Measurements from ENCODE around the gene FCER1G.
A peak's percentile ranks its signal among the peaks of the same experiment; 100 is the strongest.
"Not testable (repeated sequence)": the region's sequence is repeated elsewhere in the genome, so short reads cannot be mapped to it uniquely, and the experiment has no call there.

FCER1G gene

DNA sequence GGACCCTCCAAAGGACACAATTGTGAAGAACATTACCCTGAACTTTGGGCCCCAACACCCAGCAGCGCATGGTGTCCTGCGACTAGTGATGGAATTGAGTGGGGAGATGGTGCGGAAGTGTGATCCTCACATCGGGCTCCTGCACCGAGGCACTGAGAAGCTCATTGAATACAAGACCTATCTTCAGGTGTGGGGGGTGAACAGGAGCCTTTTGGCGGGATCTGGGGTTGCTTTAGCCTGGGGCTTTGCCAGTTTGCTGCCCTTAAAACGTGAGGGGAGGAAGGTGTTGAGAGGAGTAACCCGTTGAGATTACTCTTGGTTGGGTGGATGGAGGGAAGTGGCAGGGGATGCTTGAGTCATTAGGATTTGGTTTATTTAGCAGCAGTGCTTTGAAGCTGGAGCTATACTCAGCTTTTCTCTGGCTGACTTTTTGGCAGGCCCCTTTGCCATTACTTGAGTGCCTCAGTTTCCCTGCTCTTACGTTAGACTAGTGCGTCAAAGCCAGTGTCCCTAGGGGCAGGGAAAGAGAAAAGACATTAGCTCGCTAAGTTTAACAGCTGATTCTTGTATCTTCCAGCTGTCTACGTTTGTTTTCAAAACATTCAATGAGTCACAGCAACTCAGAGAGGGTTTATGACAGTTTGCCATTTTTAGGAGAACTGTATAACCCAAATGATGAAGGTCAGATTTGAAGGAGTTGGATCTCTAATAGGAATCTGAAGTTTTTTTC, 8.5 kb upstream of the FCER1G start:
- no peak for DNase-seq (ENCODE audit: low read depth in 2 of 3, low spot score in 2 of 3)

GRCh38 chr1:161207173-161207572, 7.9 kb upstream of the FCER1G start:
- no peak for DNase-seq (ENCODE audit: low read depth in 2 of 3, low spot score in 2 of 3)

DNA sequence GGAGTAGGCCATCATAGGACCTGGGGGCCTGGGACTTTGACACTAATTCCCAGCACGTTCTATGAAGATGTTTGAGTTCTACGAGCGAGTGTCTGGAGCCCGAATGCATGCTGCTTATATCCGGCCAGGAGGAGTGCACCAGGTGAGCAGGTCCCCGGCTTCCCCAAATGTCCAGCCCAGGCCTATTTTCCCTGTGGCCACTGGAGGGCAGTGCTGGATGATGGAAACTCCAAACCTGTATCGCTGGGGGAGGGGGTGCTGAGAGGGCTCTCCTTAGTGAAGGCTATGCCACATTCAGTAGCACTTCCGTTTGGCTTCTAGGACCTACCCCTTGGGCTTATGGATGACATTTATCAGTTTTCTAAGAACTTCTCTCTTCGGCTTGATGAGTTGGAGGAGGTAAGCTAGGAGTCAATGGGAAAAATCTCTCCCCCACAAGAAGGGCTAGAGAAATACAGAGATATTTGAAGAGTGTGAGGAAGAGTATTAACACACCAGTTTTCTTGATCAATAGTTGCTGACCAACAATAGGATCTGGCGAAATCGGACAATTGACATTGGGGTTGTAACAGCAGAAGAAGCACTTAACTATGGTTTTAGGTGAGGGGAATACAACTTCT, 5.2 kb upstream of the FCER1G start:
- DNase-seq (ENCODE audit: low read depth in 2 of 3, low spot score in 2 of 3) = peak in 1 of 3 experiments; percentile 45

GRCh38 chr1:161214369-161214768, 726 bp upstream of the FCER1G start:
- no peak for DNase-seq (ENCODE audit: low read depth in 2 of 3, low spot score in 2 of 3)

GRCh38 chr1:161216945-161217712, 2.0 kb downstream of the FCER1G start:
- DNase-seq (ENCODE audit: low read depth in 2 of 3, low spot score in 2 of 3) = no peak

GRCh38 chr1:161217831-161218230, 2.7 kb downstream of the FCER1G start:
- no peak for DNase-seq (ENCODE audit: low read depth in 2 of 3, low spot score in 2 of 3)

- no peak for DNase-seq (ENCODE audit: low read depth in 2 of 3, low spot score in 2 of 3)
Observed at GRCh38 chr1:161218301-161219077, 3.4 kb downstream of the FCER1G start.

GRCh38 chr1:161219078-161219892, 4.2 kb downstream of the FCER1G start:
- DNase-seq (ENCODE audit: low read depth in 2 of 3, low spot score in 2 of 3) = no peak

GRCh38 chr1:161220002-161220401, 4.9 kb downstream of the FCER1G start:
- no peak for DNase-seq (ENCODE audit: low read depth in 2 of 3, low spot score in 2 of 3)

GRCh38 chr1:161222175-161223019, 7.3 kb downstream of the FCER1G start:
- DNase-seq (ENCODE audit: low read depth in 2 of 3, low spot score in 2 of 3) = no peak

DNA sequence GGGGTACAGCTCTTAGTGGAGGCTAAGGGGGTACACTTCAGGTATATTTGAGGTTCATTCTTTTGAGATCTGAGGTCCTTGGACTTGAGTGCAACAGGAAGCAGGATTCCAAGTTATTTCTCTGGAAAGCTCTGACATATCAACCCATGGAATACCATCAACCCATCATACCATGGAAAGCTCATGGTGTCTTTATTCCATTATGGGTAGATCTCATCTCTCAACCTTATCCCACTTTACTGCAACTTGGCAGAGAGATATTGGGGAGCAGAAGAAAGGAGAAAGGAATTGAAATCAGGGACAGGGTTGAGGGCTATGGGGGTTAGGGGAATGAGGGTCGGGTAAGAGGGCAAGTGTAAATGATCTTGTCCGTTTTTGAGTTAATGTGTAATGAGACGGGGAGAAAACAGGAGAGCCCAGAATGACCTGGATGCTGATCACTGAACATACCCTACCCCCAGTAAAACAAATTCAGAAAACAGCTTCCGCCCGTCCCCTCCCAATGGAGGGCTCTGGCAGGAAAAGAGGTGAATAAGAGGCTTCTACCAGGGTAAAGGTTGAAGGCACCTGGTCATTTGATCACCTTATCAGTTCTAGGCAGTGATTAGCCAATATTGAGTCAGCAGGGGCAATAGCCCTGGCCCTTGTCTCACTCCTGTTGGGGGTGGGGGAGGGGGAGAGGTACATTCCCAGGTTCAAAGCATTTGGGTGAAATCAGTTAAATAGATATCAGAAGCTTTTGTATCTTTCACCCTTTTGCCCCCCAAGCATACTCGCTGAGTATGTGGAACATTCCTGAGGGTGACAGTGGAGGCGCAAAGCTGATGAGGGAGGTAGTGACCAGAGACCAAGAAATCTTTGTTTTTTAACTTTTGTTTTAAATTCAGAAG, 9.0 kb downstream of the FCER1G start:
- no peak for DNase-seq (ENCODE audit: low read depth in 2 of 3, low spot score in 2 of 3)

DNA sequence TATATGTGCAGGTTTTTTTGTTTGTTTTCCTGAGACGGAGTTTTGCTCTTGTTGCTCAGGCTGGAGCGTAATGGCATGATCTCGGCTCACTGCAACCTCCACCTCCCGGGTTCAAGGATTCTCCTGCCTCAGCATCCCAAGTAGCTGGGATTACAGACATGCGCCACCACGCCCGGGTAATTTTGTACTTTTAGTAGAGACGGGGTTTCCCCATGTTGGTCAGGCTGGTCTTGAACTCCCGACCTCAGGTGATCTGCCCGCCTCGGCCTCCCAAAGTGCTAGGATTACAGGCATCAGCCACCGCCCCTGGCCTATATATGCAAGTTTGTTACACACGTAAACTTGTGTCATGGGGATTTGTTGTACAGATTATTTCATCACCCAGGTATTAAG, 9.6 kb downstream of the FCER1G start:
- not testable (repeated sequence) for DNase-seq (ENCODE audit: low read depth in 2 of 3, low spot score in 2 of 3)

GRCh38 chr1:161225178-161225533, 10.1 kb downstream of the FCER1G start:
- DNase-seq (ENCODE audit: low read depth in 2 of 3, low spot score in 2 of 3) = no peak

DNA sequence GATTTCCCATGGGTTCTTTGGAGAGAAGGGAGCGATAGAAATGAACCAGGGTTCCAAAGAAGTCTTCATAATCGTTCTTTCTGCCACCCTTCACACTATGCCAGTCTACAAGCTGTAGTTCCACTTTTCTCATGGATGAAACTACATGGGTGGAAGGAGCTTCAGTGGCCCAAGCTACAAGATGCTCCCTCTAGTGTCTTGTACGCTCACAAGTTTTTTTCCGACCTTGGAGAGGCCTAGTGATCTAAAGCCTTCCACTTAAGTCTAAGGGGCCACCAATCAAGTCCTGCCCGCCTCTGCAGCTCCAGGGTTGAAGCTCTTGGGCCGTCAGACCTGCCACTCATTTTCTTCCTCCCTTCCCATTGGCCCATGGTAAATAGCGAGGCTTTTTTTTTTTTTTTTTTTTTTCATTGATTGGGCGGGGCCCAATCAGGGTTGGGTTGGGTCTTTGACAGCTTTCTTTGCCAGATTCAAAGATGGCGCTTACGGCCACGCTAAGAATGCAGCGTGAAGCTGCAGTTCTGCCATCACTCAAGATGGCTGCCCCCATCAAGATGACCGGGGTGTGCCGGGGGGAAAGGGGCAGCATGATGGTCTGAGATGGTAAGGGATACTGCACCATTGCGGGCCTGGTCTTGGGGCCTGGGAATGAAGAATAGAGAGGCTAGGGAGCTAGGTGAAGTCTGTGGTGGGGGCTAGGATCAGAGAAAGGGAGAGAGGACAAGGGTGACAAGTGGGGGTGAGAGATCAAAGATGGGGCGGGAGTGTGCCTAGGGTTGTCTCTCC, 10.6 kb downstream of the FCER1G start, which contains the start of gene TOMM40L:
TSS of gene TOMM40L (plus strand) at position 527 of the 786 bp plus-strand sequence. CDS start 430 bp downstream, outside the sequence.
- peak; percentile 55 to 69 (median 64) for DNase-seq (ENCODE audit: low read depth in 2 of 3, low spot score in 2 of 3)

- no peak for DNase-seq (ENCODE audit: low read depth in 2 of 3, low spot score in 2 of 3)
Observed at GRCh38 chr1:161226320-161226711, 11.2 kb downstream of the FCER1G start.

- no peak for DNase-seq (ENCODE audit: low read depth in 2 of 3, low spot score in 2 of 3)
Observed at GRCh38 chr1:161226759-161227158, 11.7 kb downstream of the FCER1G start.

DNA sequence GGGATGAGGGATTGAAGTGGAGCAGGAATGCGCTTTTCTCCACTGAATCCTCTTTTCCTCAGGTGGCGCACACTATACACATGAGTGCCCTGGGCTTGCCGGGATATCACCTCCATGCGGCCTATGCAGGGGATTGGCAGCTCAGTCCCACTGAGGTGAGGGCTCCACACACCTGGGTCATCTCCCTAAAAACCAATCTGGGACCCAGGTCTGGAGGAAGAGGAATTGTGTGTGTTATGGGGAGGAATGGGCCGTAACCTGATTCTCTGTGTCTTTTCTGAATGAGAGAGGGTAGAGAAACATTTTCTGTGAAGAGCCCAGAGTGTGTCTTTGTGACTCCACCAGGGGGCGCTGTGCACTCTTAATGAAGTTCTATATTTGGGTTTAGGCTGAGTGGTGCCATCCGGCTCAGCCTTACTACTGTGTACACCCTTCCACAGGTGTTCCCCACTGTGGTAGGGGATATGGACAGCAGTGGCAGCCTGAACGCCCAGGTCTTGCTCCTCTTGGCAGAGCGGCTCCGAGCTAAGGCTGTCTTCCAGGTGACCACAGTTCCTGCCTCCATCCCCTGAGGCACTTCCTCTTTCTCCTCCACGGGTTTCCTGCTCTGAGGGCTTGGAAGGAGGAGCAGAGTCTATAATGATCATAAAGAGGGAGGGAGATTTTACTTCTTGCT, 12.2 kb downstream of the FCER1G start:
- peak; percentile 62 to 96 (median 94) for DNase-seq (ENCODE audit: low read depth in 2 of 3, low spot score in 2 of 3)
